ENCODE results near the gene SPATA2L. TPM values are rescaled to one million over a fixed set of nuclear protein-coding genes. Genes with fewer than 3 reads are reported as not detected.

The SPATA2L gene
- total RNA-seq, 4 donors from 2014 or later: 6.1 to 26.1 (median 8.9) TPM

DNA sequence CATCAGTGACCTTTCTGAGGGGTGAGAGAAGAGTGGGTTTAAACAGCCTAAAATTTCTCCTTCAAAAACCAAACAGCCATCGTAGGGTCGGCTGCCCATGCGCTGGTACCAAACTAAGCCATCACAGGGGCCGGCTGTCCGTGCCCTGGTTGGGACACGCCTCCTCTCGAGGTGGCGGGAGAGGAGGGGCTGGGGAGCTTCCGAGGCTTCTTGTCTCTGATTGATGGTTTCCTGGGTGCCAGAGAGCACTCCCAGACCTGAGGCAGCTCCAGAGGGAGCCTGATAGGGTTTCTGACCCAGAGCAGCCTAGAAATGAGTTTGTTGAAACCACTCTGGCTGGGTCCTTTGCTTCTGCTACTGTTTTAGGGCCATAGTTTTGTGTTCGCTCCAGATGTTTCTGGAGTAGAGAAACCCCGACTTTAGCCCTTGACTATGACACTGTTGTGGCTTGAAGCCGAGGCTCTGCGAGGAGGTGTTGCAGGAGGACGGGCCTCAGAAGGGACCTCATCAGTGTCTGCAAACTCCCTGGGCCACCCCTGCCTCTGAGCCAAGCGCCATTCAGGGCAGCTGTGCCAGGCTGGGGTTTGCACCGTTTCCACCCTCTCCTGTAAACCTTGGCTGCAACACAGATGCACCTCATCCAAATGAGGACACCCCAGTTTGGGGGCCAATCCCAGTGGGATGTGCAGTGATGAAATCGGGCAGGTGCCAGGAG, 26.1 kb upstream of the SPATA2L start:
- 84 to 90% methylated on average over 9 to 10 of the region's 17 CpGs for WGBS, 2 donors
- peaks cover 19 to 46% (median 20%) of the 10 kb centered on the region in 3 donors for H3K4me1 ChIP-seq
- intact Hi-C loops (cut with DNase I): no loop called here
- peaks cover 30 to 97% (median 60%) of the 10 kb centered on the region in 3 donors for H3K36me3 ChIP-seq
- H3K9me3 ChIP-seq: no peaks in the 10 kb centered on the region
- H3K27ac ChIP-seq: no peak overlapping the region
- no peak overlapping the region for H3K4me3 ChIP-seq
- TF ChIP-seq, protein P1, sequence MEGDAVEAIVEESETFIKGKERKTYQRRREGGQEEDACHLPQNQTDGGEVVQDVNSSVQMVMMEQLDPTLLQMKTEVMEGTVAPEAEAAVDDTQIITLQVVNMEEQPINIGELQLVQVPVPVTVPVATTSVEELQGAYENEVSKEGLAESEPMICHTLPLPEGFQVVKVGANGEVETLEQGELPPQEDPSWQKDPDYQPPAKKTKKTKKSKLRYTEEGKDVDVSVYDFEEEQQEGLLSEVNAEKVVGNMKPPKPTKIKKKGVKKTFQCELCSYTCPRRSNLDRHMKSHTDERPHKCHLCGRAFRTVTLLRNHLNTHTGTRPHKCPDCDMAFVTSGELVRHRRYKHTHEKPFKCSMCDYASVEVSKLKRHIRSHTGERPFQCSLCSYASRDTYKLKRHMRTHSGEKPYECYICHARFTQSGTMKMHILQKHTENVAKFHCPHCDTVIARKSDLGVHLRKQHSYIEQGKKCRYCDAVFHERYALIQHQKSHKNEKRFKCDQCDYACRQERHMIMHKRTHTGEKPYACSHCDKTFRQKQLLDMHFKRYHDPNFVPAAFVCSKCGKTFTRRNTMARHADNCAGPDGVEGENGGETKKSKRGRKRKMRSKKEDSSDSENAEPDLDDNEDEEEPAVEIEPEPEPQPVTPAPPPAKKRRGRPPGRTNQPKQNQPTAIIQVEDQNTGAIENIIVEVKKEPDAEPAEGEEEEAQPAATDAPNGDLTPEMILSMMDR (IDR thresholded peaks at IDR 0.05): no peak
- no peak for TF ChIP-seq POLR2A (IDR thresholded peaks at IDR 0.05)
- no peak for DNase-seq
- no peaks in the 10 kb centered on the region for H3K27me3 ChIP-seq

DNA sequence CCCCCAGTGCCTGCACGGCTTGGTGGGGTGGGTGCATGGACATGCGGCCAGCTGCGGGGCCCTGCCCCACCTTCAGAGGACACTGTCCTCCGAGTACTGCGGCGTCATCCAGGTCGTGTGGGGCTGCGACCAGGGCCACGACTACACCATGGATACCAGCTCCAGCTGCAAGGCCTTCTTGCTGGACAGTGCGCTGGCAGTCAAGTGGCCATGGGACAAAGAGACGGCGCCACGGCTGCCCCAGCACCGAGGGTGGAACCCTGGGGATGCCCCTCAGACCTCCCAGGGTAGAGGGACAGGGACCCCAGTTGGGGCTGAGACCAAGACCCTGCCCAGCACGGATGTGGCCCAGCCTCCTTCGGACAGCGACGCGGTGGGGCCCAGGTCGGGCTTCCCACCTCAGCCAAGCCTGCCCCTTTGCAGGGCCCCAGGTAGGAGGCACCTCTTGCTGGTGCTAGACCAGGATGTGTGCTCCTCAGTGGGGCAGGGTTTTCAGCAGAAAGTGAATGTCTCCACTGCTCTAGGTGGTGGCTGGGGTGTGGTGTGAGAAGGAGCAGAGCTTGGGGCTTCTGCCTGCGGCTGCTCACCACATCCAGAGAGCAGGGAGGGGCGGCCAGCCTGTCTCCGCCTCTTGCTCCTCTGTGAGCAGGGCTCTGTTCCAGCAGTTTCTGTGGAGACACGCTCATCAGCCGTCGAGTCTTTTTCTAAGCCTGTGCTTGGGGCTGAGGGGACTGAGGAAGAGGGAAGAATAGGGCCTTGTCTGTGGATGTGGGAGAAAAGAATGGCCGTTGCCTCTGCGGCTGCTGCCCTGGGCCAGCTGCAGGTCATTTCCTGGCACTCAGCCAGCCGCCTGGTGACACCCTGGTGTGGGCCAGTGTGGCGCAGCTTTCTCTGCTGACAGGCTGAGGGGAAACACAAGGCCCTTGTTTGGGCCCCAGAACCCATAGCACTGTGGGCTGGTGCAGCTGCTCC, 22.1 kb upstream of the SPATA2L start:
- TF ChIP-seq, protein P1 (IDR thresholded peaks at IDR 0.05): no peak
- no peak for TF ChIP-seq POLR2A (IDR thresholded peaks at IDR 0.05)
- H3K4me3 ChIP-seq: peak overlapping the region; percentile 58 to 96 (median 84)
- peak overlapping the region; percentile 87 to 99 (median 96) for H3K27ac ChIP-seq
- WGBS, 2 donors: 36 to 84% methylated on average over 4 to 6 of the region's 30 CpGs
- no peak for DNase-seq
- H3K9me3 ChIP-seq: no peaks in the 10 kb centered on the region
- no peaks in the 10 kb centered on the region for H3K27me3 ChIP-seq
- intact Hi-C loops (cut with DNase I): no loop called here
- H3K36me3 ChIP-seq: peaks cover 6 to 57% (median 31%) of the 10 kb centered on the region in 3 donors
- H3K4me1 ChIP-seq: peaks cover 35 to 74% (median 36%) of the 10 kb centered on the region in 3 donors

DNA sequence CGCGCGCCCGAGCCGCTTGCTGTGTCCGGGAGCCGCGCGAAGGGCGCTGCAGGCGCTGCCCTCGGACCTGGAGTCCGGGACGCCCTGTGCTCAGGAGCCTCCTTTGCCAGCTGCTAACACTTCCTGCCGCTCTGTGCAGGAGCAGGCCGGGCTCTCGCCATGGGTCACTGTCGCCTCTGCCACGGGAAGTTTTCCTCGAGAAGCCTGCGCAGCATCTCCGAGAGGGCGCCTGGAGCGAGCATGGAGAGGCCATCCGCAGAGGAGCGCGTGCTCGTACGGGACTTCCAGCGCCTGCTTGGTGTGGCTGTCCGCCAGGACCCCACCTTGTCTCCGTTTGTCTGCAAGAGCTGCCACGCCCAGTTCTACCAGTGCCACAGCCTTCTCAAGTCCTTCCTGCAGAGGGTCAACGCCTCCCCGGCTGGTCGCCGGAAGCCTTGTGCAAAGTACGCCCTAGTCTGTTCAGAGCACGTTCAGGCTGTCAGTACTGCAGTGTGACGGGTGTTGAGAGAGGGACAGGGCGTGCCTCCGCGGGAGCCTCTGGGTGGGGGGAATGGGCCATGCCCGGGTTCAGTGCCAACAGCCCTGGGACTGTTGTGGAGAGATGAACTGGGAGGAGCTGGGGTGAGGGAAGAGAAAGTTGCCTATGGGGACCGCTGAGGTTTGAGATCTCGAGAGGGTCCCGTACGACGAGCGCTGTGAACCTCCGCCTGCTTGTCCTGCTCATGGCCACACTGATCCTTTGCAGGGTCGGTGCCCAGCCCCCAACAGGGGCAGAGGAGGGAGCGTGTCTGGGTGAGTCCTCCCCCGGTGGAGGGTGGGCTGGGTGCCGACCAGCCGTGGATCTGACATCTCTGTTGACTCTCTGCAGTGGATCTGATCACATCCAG, 21.1 kb upstream of the SPATA2L start:
- H3K36me3 ChIP-seq: peaks cover 2 to 50% (median 25%) of the 10 kb centered on the region in 3 donors
- H3K27ac ChIP-seq: peak overlapping the region; percentile 87 to 99 (median 96)
- H3K9me3 ChIP-seq: no peaks in the 10 kb centered on the region
- H3K4me3 ChIP-seq: peak overlapping the region; percentile 58 to 96 (median 84)
- DNase-seq: peak; percentile 46
- peaks cover 35 to 81% (median 36%) of the 10 kb centered on the region in 3 donors for H3K4me1 ChIP-seq
- no peaks in the 10 kb centered on the region for H3K27me3 ChIP-seq
- intact Hi-C loops (cut with DNase I): no loop called here
- WGBS, 2 donors: 17 to 20% methylated on average over 16 to 23 of the region's 56 CpGs
- TF ChIP-seq, protein P1 (IDR thresholded peaks at IDR 0.05): no peak
- TF ChIP-seq POLR2A (IDR thresholded peaks at IDR 0.05): peak in 2 of 4 donors; percentile 32 to 56

DNA sequence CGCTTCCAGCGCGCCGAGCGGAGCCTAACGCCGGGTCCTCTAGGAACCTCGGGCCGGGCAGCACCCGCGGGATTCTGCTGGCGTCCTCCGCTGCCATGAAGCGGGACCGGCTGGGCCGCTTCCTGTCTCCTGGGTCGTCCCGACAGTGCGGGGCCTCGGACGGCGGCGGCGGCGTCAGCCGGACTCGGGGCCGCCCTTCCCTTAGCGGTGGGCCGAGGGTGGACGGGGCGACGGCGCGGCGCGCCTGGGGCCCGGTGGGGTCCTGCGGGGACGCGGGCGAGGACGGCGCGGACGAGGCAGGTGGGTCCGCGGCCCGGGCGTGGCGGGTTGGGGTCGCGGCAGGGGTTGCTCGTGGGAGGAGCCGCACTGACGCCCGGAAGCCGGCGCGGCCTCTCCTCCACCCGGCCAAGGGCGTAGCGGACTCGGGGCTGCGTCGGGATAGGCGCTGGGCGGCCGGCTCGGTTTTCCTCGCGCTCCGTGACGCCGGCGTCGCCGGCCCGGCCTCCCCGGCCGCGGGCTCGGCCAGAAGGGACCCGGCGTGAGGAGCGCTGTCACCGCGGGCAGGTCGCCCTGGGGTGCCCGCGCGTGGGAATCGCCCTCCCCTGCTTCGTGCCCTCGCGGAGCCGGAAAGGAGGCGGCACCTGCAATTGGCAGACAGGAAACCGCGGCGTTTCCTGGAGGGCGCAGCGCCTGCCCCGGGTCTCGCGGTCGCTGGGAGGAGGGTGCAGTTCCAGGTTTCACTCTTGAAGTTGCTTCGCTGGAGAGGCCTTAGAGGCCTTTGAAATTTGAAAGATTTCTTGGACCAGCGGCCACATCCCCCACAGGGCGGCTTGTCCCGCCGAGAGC, 20.3 kb upstream of the SPATA2L start:
- H3K4me1 ChIP-seq: peaks cover 35 to 77% (median 36%) of the 10 kb centered on the region in 3 donors
- no peak for DNase-seq
- no CpG with 5 or more reads among the region's 112 CpGs for WGBS, 2 donors
- peak overlapping the region; percentile 87 to 99 (median 96) for H3K27ac ChIP-seq
- H3K9me3 ChIP-seq: no peaks in the 10 kb centered on the region
- H3K4me3 ChIP-seq: peak overlapping the region; percentile 58 to 96 (median 84)
- H3K36me3 ChIP-seq: peaks cover 0 to 44% (median 16%) of the 10 kb centered on the region in 3 donors
- intact Hi-C loops (cut with DNase I): no loop called here
- TF ChIP-seq, protein P1 (IDR thresholded peaks at IDR 0.05): no peak
- TF ChIP-seq POLR2A (IDR thresholded peaks at IDR 0.05): peak in 1 of 4 donors; percentile 3
- H3K27me3 ChIP-seq: no peaks in the 10 kb centered on the region

All from esophagus squamous epithelium (tissue), 5 donors.